AG04450 (cell line): ENCODE data around the gene PAPPA2. TPM values are rescaled to one million over a fixed set of nuclear protein-coding genes. Genes with fewer than 3 reads are reported as not detected.

ENCODE experiments used
- CTCF ChIA-PET: fragments of 300-600, 350-600 bp; formaldehyde crosslinking; extraction: SDS; loops from one replicate; lab custom pipeline; 2022; ENCODE audit warnings: antibody characterized with exemption, inconsistent platforms; lab: Charles Lee
- POLR2A ChIA-PET: fragments of 350-600 bp; formaldehyde crosslinking; extraction: SDS; loops from one replicate; lab custom pipeline; 2021; ENCODE audit warnings: antibody characterized with exemption, inconsistent platforms; lab: Yijun Ruan, JAX
- DNase-seq: peaks from one replicate; pipeline ENCODE4 v3.0.0-alpha.2; 2011; ENCODE audit warnings: low read depth, low spot score
- H3K27ac ChIP-seq: one replicate; pipeline ENCODE4 v1.5.1; 2012; ENCODE audit warnings: low read depth, low read length, control low read depth
- H3K27me3 ChIP-seq: one replicate; pipeline ENCODE4 v1.6.0; 2012; ENCODE audit warnings: low read length; ENCODE audit not compliant: control insufficient read depth, insufficient read depth
- H3K4me3 ChIP-seq: 2 replicates; pipeline ENCODE4 v1.5.1; 2011; ENCODE audit warnings: mild to moderate bottlenecking, low read depth, low read length, control low read depth
- H3K9me3 ChIP-seq: 2 replicates; pipeline ENCODE4 v1.5.1; 2012; ENCODE audit warnings: low read length; ENCODE audit not compliant: control insufficient read depth, insufficient read depth
- CTCF ChIP-seq: IDR thresholded peaks from 2 replicates; pipeline ENCODE4 v1.5.1; 2011; ENCODE audit warnings: low read depth, low read length, control low read depth, inconsistent platforms
- polyA plus RNA-seq: library from polyadenylated mRNA; depleted of rRNA; stranded (reverse); fragments of >200 nt; gene quantifications from 2 replicates; pipeline ENCODE4 v1.2.3, GENCODE V29; 2011

PAPPA2 gene
- polyA plus RNA-seq, 1 experiment: 0.29 TPM

GRCh38 chr1:176853503-176853902, 390.5 kb downstream of the PAPPA2 start:
- no peaks in the 10 kb centered on the region for H3K27me3 ChIP-seq
- H3K9me3 ChIP-seq: no peaks in the 10 kb centered on the region
- ChIA-PET POLR2A (no interaction called here), CTCF (interaction anchor here (0.8 kb wide), 1 partner anchor 1702 kb away, joined by 3 read pairs; no protein-coding TSS in a partner anchor)
- H3K4me3 ChIP-seq: no peak overlapping the region
- TF ChIP-seq CTCF: no peak
- no peak for DNase-seq
- H3K27ac ChIP-seq: no peak overlapping the region

GRCh38 chr1:176854121-176854520, 391.1 kb downstream of the PAPPA2 start:
- POLR2A ChIA-PET: no interaction called here
- no peaks in the 10 kb centered on the region for H3K9me3 ChIP-seq
- H3K27ac ChIP-seq: no peak overlapping the region
- no peak for DNase-seq
- H3K27me3 ChIP-seq: no peaks in the 10 kb centered on the region
- CTCF ChIA-PET: no interaction called here
- no peak overlapping the region for H3K4me3 ChIP-seq
- no peak for TF ChIP-seq CTCF

GRCh38 chr1:176854758-176855745, 392.1 kb downstream of the PAPPA2 start:
- no peaks in the 10 kb centered on the region for H3K27me3 ChIP-seq
- no peak overlapping the region for H3K27ac ChIP-seq
- CTCF ChIA-PET: no interaction called here
- TF ChIP-seq CTCF: no peak
- no peaks in the 10 kb centered on the region for H3K9me3 ChIP-seq
- POLR2A ChIA-PET: no interaction called here
- H3K4me3 ChIP-seq: no peak overlapping the region
- DNase-seq: no peak

- Histone ChIP-seq H3K27ac (no peak overlapping the region), H3K9me3 (no peaks in the 10 kb centered on the region), H3K4me3 (no peak overlapping the region), H3K27me3 (no peaks in the 10 kb centered on the region)
- DNase-seq: no peak
- ChIA-PET CTCF (no interaction called here), POLR2A (no interaction called here)
- no peak for TF ChIP-seq CTCF
These were observed 394.7 kb downstream of the PAPPA2 start for GRCh38 chr1:176857632-176858031.

GRCh38 chr1:176858433-176858916, 395.5 kb downstream of the PAPPA2 start:
- no peak overlapping the region for H3K4me3 ChIP-seq
- H3K9me3 ChIP-seq: no peaks in the 10 kb centered on the region
- ChIA-PET CTCF (no interaction called here), POLR2A (no interaction called here)
- no peaks in the 10 kb centered on the region for H3K27me3 ChIP-seq
- H3K27ac ChIP-seq: no peak overlapping the region
- no peak for DNase-seq
- no peak for TF ChIP-seq CTCF
